Peyer's patch (tissue), 4 donors: ENCODE measurements around the gene RAD51B. TPM values are rescaled to one million over a fixed set of nuclear protein-coding genes. Genes with fewer than 3 reads are reported as not detected.
"Not testable (repeated sequence)": the region's sequence is repeated elsewhere in the genome, so short reads cannot be mapped to it uniquely, and the experiment has no call there.

ENCODE experiments used
- DNase-seq, 3 donors: peaks; one replicate each; pipeline ENCODE4 v3.0.0-alpha.2; 2017 to 2019
- H3K27ac ChIP-seq, 4 donors: fragments of 200-600 bp; sonication (generic); one replicate each; pipeline ENCODE4 v1.5.1; 2016 to 2019
- H3K27me3 ChIP-seq, 2 donors: fragments of 200-600 bp; sonication (generic); one replicate each; pipeline ENCODE4 v1.5.1; 2019
- H3K36me3 ChIP-seq, 3 donors: fragments of 200-600 bp; sonication (generic); one replicate each; pipeline ENCODE4 v1.5.1; 2016 to 2019
- H3K4me1 ChIP-seq, 4 donors: fragments of 200-600 bp; sonication (generic); one replicate each; pipeline ENCODE4 v1.5.1; 2016 to 2019
- H3K4me3 ChIP-seq, 4 donors: fragments of 200-600 bp; sonication (generic); 1 replicate in 3 of 4; 2 replicates in 1 of 4; pipeline ENCODE4 v1.5.1; 2016 to 2019; ENCODE audit warnings: mild to moderate bottlenecking in 1 of 4
- H3K9me3 ChIP-seq, 4 donors: fragments of 200-600 bp; sonication (generic); one replicate each; pipeline ENCODE4 v1.5.1; 2016 to 2019; ENCODE audit warnings: mild to moderate bottlenecking in 1 of 4
- POLR2A ChIP-seq, 2 donors: fragments of 450-650 bp; IDR thresholded peaks; one replicate each; pipeline ENCODE4 v1.5.1; 2017; ENCODE audit warnings: antibody characterized with exemption in 2 of 2, mild to moderate bottlenecking in 2 of 2, moderate library complexity in 2 of 2
- total RNA-seq, 4 donors: library from RNA; depleted of rRNA; stranded (reverse); fragments of >200 nt; gene quantifications; one replicate each; pipeline ENCODE4 v1.1.0, GENCODE V29; 2016
- TF ChIP-seq, protein P1 (sequence below), 6 experiments: fragments of 450-650 bp in 4 of 6; fragments of 200-600 bp in 2 of 6; sonication (generic) in 1 of 6; IDR thresholded peaks; one replicate each; pipeline ENCODE4 v1.5.1; 2017 to 2019; ENCODE audit warnings: antibody characterized with exemption in 6 of 6, mild to moderate bottlenecking in 3 of 6, moderate library complexity in 1 of 6

RAD51B gene
- total RNA-seq, 4 donors from 2014 or later = 12.6 to 103 (median 33.1) TPM

DNA sequence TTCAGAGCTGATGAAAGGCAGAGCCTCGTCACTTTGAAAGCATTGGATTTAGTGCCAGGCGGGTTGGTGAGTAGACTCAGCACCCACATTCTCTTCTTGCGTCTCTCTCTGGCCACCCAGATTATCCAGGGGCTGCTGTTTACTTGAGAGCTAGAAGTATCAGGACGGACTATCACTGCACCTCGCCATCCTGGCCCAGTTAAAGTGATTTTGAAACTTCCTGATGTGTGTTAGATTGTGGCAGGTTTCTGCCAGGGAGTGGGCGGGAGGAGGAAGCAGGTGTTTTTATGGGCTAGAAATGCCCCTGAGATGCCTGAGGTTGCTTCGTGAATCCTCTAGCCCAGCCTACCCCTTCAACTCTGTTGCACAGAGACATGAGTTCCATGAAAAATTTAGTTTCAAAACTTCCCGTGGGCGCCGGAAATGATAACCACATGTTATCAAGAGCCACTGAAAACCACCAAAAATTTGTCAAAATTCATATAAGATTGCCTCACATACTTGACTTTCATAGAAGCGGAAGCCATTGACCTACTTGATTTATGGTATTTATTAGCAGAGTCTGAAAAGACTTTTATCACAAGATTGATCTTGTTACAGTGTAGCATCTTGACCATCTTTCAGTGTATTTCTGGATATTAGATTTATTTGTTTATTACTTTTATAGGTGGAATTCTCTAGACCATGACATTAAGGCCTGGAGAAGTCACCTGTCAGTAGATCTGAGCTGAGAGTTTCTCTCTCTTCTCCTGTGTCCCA lies 466.0 kb downstream of the RAD51B start:
- Histone ChIP-seq H3K27ac (peak overlapping the region; percentile 48 to 85 (median 61)), H3K27me3 (no peaks in the 10 kb centered on the region), H3K36me3 (no peaks in the 10 kb centered on the region), H3K4me1 (peaks cover 0 to 22% (median 12%) of the 10 kb centered on the region in 4 donors), H3K9me3 (no peaks in the 10 kb centered on the region), H3K4me3 (no peak overlapping the region)
- DNase-seq = peak in 2 of 3 donors; percentile 74 to 79
- no peak for TF ChIP-seq POLR2A (IDR thresholded peaks at IDR 0.05)
- TF ChIP-seq, protein P1, sequence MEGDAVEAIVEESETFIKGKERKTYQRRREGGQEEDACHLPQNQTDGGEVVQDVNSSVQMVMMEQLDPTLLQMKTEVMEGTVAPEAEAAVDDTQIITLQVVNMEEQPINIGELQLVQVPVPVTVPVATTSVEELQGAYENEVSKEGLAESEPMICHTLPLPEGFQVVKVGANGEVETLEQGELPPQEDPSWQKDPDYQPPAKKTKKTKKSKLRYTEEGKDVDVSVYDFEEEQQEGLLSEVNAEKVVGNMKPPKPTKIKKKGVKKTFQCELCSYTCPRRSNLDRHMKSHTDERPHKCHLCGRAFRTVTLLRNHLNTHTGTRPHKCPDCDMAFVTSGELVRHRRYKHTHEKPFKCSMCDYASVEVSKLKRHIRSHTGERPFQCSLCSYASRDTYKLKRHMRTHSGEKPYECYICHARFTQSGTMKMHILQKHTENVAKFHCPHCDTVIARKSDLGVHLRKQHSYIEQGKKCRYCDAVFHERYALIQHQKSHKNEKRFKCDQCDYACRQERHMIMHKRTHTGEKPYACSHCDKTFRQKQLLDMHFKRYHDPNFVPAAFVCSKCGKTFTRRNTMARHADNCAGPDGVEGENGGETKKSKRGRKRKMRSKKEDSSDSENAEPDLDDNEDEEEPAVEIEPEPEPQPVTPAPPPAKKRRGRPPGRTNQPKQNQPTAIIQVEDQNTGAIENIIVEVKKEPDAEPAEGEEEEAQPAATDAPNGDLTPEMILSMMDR (IDR thresholded peaks at IDR 0.05) = no peak

DNA sequence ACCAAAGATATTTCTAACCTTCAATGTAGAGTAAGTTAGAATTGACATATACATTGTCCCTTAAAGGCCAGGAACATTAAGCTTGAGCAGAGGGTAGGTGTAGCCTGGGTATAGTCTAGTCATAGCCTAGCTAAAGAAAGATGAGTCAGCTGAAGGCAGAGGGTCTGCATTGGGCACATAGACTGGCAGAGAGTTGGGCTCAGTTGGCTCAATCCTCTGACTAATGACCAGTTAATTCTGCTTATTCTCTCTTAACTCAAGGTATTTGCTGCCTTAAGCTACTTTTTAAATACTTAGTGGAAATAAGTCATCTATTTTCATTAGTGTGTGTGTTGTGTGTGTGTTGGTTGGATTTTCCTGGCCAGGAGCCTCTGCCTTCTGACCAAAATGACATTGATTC lies 467.1 kb downstream of the RAD51B start:
- no peak for DNase-seq
- TF ChIP-seq POLR2A (IDR thresholded peaks at IDR 0.05) = no peak
- TF ChIP-seq, protein P1 (IDR thresholded peaks at IDR 0.05) = no peak
- peak overlapping the region in 1 of 4 donors; percentile 85 for H3K27ac ChIP-seq
- peaks cover 0 to 24% (median 14%) of the 10 kb centered on the region in 4 donors for H3K4me1 ChIP-seq
- H3K27me3 ChIP-seq = no peaks in the 10 kb centered on the region
- no peaks in the 10 kb centered on the region for H3K9me3 ChIP-seq
- H3K36me3 ChIP-seq = no peaks in the 10 kb centered on the region
- no peak overlapping the region for H3K4me3 ChIP-seq

DNA sequence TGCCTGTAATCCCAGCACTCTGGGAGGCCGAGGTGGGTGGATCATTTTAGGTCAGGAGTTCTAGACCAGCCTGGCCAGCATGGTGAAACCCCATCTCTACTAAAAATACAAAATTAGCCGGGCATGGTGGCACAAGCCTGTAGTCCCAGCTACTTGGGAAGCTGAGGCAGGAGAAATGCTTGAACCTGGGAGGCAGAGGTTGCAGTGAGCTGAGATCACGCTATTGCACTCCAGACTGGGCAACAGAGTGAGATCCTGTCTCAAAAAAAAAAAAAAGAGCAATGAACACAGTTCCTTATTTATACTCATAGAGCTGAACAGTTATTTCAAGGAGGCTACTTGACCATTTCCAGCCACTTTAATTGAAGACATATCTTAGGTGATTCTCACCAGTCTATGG lies 469.9 kb downstream of the RAD51B start:
- H3K9me3 ChIP-seq, H3K27ac ChIP-seq, DNase-seq, H3K36me3 ChIP-seq, H3K27me3 ChIP-seq, H3K4me3 ChIP-seq: not testable (repeated sequence)
- peaks cover 0 to 31% (median 16%) of the 10 kb centered on the region in 4 donors for H3K4me1 ChIP-seq

DNA sequence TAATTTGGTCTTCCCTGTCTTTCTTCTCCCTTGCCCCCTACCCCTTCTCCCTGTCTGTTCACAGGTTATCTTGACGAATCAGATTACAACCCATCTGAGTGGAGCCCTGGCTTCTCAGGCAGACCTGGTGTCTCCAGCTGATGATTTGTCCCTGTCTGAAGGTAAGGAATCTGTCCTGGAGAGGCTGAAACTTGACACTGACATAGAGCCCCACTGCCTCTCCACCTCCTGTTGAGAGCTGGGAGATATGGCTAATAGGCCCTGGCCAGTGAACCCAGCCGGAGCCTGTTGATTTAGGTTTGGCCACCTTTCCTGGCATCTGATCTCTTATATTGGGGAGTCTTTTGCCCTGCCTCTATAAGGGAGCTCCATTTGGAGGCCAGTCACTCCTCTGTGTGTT lies 472.2 kb downstream of the RAD51B start:
- H3K27ac ChIP-seq = peak overlapping the region; percentile 29 to 67 (median 36)
- DNase-seq = no peak
- TF ChIP-seq, protein P1 (IDR thresholded peaks at IDR 0.05) = no peak
- TF ChIP-seq POLR2A (IDR thresholded peaks at IDR 0.05) = no peak
- no peak overlapping the region for H3K4me3 ChIP-seq
- H3K4me1 ChIP-seq = peaks cover 0 to 45% (median 14%) of the 10 kb centered on the region in 4 donors
- no peaks in the 10 kb centered on the region for H3K9me3 ChIP-seq
- no peaks in the 10 kb centered on the region for H3K27me3 ChIP-seq
- no peaks in the 10 kb centered on the region for H3K36me3 ChIP-seq

DNA sequence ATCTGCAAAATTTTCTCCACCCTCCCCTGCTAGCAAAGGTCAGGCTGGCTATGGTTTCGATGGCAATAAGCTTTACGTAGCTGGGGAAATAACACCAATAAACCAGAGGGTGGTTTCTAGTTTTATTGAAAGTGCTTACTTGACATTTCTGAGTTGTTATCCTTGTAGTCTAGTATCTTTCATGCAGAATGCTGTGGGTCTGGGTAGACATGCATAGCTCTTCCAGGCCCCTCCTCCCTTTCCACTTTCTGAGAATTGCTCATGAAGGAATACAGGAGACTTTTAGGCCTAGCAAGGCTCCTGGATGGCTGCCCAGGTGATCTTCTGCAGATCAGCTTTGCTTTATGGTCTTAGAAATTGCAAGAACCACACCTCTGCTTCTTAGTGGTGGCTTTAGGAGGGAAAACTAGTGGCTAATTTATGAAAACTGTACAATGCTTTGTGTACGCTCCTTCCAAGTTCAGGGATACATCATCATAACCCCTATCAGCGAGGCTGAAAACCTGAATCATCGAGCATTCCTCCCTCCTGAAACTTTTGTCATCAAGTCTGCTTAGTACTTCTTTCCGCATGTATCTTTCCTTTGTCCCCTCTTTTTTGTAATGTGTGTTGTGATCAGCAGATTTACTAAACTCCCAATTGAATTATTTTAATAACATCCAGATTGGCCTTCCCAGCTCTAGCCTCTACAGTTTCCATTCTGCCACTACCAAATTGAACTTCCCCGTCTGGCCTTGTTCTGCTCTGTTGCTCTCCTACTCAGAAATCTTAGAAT lies 473.0 kb downstream of the RAD51B start:
- peak overlapping the region; percentile 29 to 67 (median 36) for H3K27ac ChIP-seq
- peak in 1 of 3 donors; percentile 59 for DNase-seq
- H3K9me3 ChIP-seq = no peaks in the 10 kb centered on the region
- no peaks in the 10 kb centered on the region for H3K36me3 ChIP-seq
- TF ChIP-seq POLR2A (IDR thresholded peaks at IDR 0.05) = no peak
- TF ChIP-seq, protein P1 (IDR thresholded peaks at IDR 0.05) = peak in 3 of 6 experiments; percentile 37 to 45 (median 40)
- H3K4me1 ChIP-seq = peaks cover 0 to 45% (median 14%) of the 10 kb centered on the region in 4 donors
- H3K27me3 ChIP-seq = no peaks in the 10 kb centered on the region
- H3K4me3 ChIP-seq = no peak overlapping the region

DNA sequence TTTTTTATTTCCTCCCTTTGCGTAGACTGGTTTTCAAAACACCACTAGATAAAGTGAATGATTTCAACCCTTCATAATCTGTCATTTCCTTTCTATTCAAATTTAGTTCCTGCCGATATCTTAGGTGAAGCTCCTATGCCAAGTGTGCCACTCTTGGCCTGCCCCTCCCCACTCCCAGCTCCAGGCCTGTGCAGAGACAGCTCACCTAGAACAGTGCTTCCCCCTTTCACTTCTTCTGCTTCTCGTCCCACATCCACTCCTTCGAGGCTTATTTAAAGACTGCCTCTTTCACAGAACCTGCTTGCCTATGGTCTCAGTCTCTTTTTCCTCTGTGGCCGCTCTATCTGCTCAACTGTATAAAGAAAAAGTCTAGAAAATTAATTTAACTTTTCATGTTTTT lies 473.8 kb downstream of the RAD51B start:
- H3K4me1 ChIP-seq = peaks cover 0 to 45% (median 14%) of the 10 kb centered on the region in 4 donors
- no peaks in the 10 kb centered on the region for H3K9me3 ChIP-seq
- peak in 2 of 3 donors; percentile 76 to 78 for DNase-seq
- H3K27me3 ChIP-seq = no peaks in the 10 kb centered on the region
- no peaks in the 10 kb centered on the region for H3K36me3 ChIP-seq
- no peak overlapping the region for H3K4me3 ChIP-seq
- TF ChIP-seq, protein P1 (IDR thresholded peaks at IDR 0.05) = no peak
- TF ChIP-seq POLR2A (IDR thresholded peaks at IDR 0.05) = no peak
- H3K27ac ChIP-seq = peak overlapping the region in 2 of 4 donors; percentile 33 to 67
